SK-N-SH (cell line): Measurements from ENCODE around the gene ASB11. TPM values are rescaled to one million over a fixed set of nuclear protein-coding genes. Genes with fewer than 3 reads are reported as not detected.

Source experiments
- CTCF ChIA-PET: fragments of 300-600, 350-600 bp; formaldehyde crosslinking; extraction: SDS; loops from one replicate; lab custom pipeline; 2021; lab: Yijun Ruan, JAX
- POLR2A ChIA-PET: fragments of 350-600 bp; sonication (Branson Sonifier 250); formaldehyde crosslinking; extraction: SDS; loops from one replicate; lab custom pipeline; 2020; ENCODE audit warnings: antibody characterized with exemption, inconsistent platforms; lab: Yijun Ruan, JAX
- DNase-seq: peaks from one replicate; pipeline ENCODE4 v3.0.0; 2012
- H2AFZ ChIP-seq: fragments of 200-600 bp; sonication (generic); 2 replicates; pipeline ENCODE4 v1.8.1; 2016; ENCODE audit warnings: antibody characterized with exemption, mild to moderate bottlenecking, low read depth
- H3F3A ChIP-seq: fragments of 200-600 bp; sonication (generic); replicated peaks from 2 replicates; pipeline ENCODE3; 2016; ENCODE audit warnings: antibody characterized with exemption, mild to moderate bottlenecking; ENCODE audit not compliant: insufficient read depth
- H3K27ac ChIP-seq, 2 experiments: fragments of 200-500 bp in 1 of 2; fragments of 200-600 bp in 1 of 2; sonication (Bioruptor generic) in 1 of 2; sonication (generic), shearing (Covaris generic) in 1 of 2; 2 replicates each; pipeline versions ENCODE4 v1.5.1 to v1.6.1; 2014 to 2016; ENCODE audit warnings: low read depth in 2 of 2, inconsistent platforms in 1 of 2, low read length in 1 of 2, mild to moderate bottlenecking in 1 of 2, mixed read lengths in 1 of 2
- H3K27me3 ChIP-seq: fragments of 200-600 bp; sonication (generic), shearing (Covaris generic); 2 replicates; pipeline ENCODE4 v1.6.1; 2016; ENCODE audit warnings: mixed run types; ENCODE audit not compliant: insufficient read depth
- H3K36me3 ChIP-seq, 2 experiments: fragments of 200-500 bp in 1 of 2; fragments of 200-600 bp in 1 of 2; sonication (Bioruptor generic) in 1 of 2; sonication (generic) in 1 of 2; replicated peaks in 1 of 2; 2 replicates each; pipeline versions ENCODE3 to v1.5.1; 2014 to 2016; ENCODE audit warnings: low read length in 1 of 2, mild to moderate bottlenecking in 1 of 2; ENCODE audit not compliant: insufficient read depth in 2 of 2, control insufficient read depth in 1 of 2
- H3K4me1 ChIP-seq, 2 experiments: fragments of 200-500 bp in 1 of 2; fragments of 200-600 bp in 1 of 2; sonication (Bioruptor generic) in 1 of 2; sonication (generic), shearing (Covaris generic) in 1 of 2; 2 replicates each; pipeline versions ENCODE4 v1.5.1 to v1.6.1; 2014 to 2016; ENCODE audit warnings: low read depth in 1 of 2, low read length in 1 of 2, mixed run types in 1 of 2; ENCODE audit not compliant: insufficient read depth in 2 of 2, control insufficient read depth in 1 of 2
- H3K4me2 ChIP-seq: fragments of 200-600 bp; sonication (generic), shearing (Covaris generic); 2 replicates; pipeline ENCODE4 v1.6.1; 2017; ENCODE audit warnings: mixed run types
- H3K4me3 ChIP-seq, 2 experiments: fragments of 200-500 bp in 1 of 2; fragments of 200-600 bp in 1 of 2; sonication (Bioruptor generic) in 1 of 2; sonication (generic), shearing (Covaris generic) in 1 of 2; 2 replicates each; pipeline versions ENCODE4 v1.5.1 to v1.8.1; 2014 to 2016; ENCODE audit warnings: low read depth in 2 of 2, inconsistent platforms in 1 of 2, low read length in 1 of 2, mild to moderate bottlenecking in 1 of 2, mixed read lengths in 1 of 2, moderate library complexity in 1 of 2
- H3K79me2 ChIP-seq: fragments of 200-600 bp; sonication (generic); 2 replicates; pipeline ENCODE4 v1.8.1; 2017; ENCODE audit warnings: mild to moderate bottlenecking; ENCODE audit not compliant: insufficient read depth
- H3K9ac ChIP-seq: fragments of 200-600 bp; sonication (generic); 2 replicates; pipeline ENCODE4 v1.6.1; 2017; ENCODE audit warnings: mixed run types
- H3K9me2 ChIP-seq: fragments of 200-600 bp; sonication (generic); 2 replicates; pipeline ENCODE4 v1.6.1; 2017; ENCODE audit warnings: mixed run types
- H3K9me3 ChIP-seq: fragments of 200-600 bp; sonication (generic); 2 replicates; pipeline ENCODE4 v1.6.1; 2017; ENCODE audit warnings: mixed run types, mild to moderate bottlenecking, moderate library complexity
- H4K20me1 ChIP-seq: fragments of 200-600 bp; sonication (generic); 2 replicates; pipeline ENCODE4 v1.6.1; 2017; ENCODE audit warnings: mild to moderate bottlenecking, mixed run types; ENCODE audit not compliant: insufficient read depth
- CHD2 ChIP-seq: fragments of 150-350 bp; IDR thresholded peaks from 2 replicates; pipeline ENCODE4 v1.6.1; 2018; ENCODE audit warnings: low read length; ENCODE audit not compliant: partially characterized antibody
- ELF1 ChIP-seq: IDR thresholded peaks from 2 replicates; pipeline ENCODE4 v1.4.0; 2012
- EP300 ChIP-seq, 2 experiments: IDR thresholded peaks; 2 replicates each; pipeline versions ENCODE4 v1.4.0 to v1.6.1; 2012; ENCODE audit warnings: borderline replicate concordance in 1 of 2, low read depth in 1 of 2, low read length in 1 of 2
- EZH2phosphoT487 ChIP-seq: fragments of 200-600 bp; sonication (generic); IDR thresholded peaks from 2 replicates; pipeline ENCODE4 v1.6.1; 2017; ENCODE audit warnings: low read depth, mixed run types, mild to moderate bottlenecking, antibody characterized with exemption, moderate library complexity, borderline replicate concordance
- GABPA ChIP-seq: IDR thresholded peaks from 2 replicates; pipeline ENCODE4 v1.4.0; 2012; ENCODE audit warnings: low read depth, mild to moderate bottlenecking
- GATA2 ChIP-seq: sonication (generic); formaldehyde crosslinking; IDR thresholded peaks from 2 replicates; pipeline ENCODE4 v1.5.0; 2020; ENCODE audit warnings: mild to moderate bottlenecking, missing genetic modification reagents
- JUND ChIP-seq: IDR thresholded peaks from 2 replicates; pipeline ENCODE4 v1.4.0; 2012
- MEF2A ChIP-seq: IDR thresholded peaks from 2 replicates; pipeline ENCODE4 v1.4.0; 2012; ENCODE audit warnings: low read depth, borderline replicate concordance
- MXI1 ChIP-seq: IDR thresholded peaks from 2 replicates; pipeline ENCODE4 v1.6.1; 2012; ENCODE audit warnings: mild to moderate bottlenecking, low read depth, low read length, improper control_type of control experiment
- NFIC ChIP-seq: IDR thresholded peaks from 2 replicates; pipeline ENCODE4 v1.4.0; 2012; ENCODE audit warnings: borderline replicate concordance
- RAD21 ChIP-seq: IDR thresholded peaks from 2 replicates; pipeline ENCODE4 v1.6.1; 2012; ENCODE audit warnings: mild to moderate bottlenecking, low read length
- RCOR1 ChIP-seq: fragments of 150-350 bp; IDR thresholded peaks from 2 replicates; pipeline ENCODE4 v1.6.1; 2017; ENCODE audit warnings: antibody characterized with exemption, low read length
- RFX5 ChIP-seq: IDR thresholded peaks from 2 replicates; pipeline ENCODE4 v1.6.1; 2012; ENCODE audit warnings: mild to moderate bottlenecking, improper control_type of control experiment, low read length
- RXRA ChIP-seq: IDR thresholded peaks from 2 replicates; pipeline ENCODE4 v1.4.0; 2012; ENCODE audit warnings: low read depth, mild to moderate bottlenecking, borderline replicate concordance
- SMC3 ChIP-seq: IDR thresholded peaks from 2 replicates; pipeline ENCODE4 v1.6.1; 2012; ENCODE audit warnings: low read depth, low read length, improper control_type of control experiment
- TAF1 ChIP-seq: IDR thresholded peaks from 2 replicates; pipeline ENCODE4 v1.6.1; 2012; ENCODE audit warnings: low read depth, mild to moderate bottlenecking, low read length, moderate library complexity, borderline replicate concordance
- TEAD4 ChIP-seq: IDR thresholded peaks from 2 replicates; pipeline ENCODE4 v1.4.0; 2012; ENCODE audit warnings: mild to moderate bottlenecking, borderline replicate concordance; ENCODE audit not compliant: insufficient read depth
- WGBS: methylation state at CpG from one replicate; pipeline ENCODE4 v1.1.6; 2017; ENCODE audit warnings: low lambda C conversion rate; 5-methylcytosine and 5-hydroxymethylcytosine counted together
- polyA plus RNA-seq, 3 experiments: library from polyadenylated mRNA; depleted of rRNA; stranded (reverse); fragments of >200 nt; gene quantifications; 2 replicates each; pipeline ENCODE4 v1.2.3, GENCODE V29; 2012
- TF ChIP-seq, protein P1 (sequence below): IDR thresholded peaks from 2 replicates; pipeline ENCODE4 v1.4.0; 2012; ENCODE audit warnings: low read depth, borderline replicate concordance
- TF ChIP-seq, protein P2 (sequence below): IDR thresholded peaks from 2 replicates; pipeline ENCODE4 v1.4.0; 2012; ENCODE audit warnings: low read depth
- TF ChIP-seq, protein P3 (sequence below): fragments of 150-350 bp; IDR thresholded peaks from 2 replicates; pipeline ENCODE4 v1.6.1; 2016; ENCODE audit warnings: mild to moderate bottlenecking, low read depth, low read length

Gene ASB11
- polyA plus RNA-seq, 1 of the 3 experiments (the other 2 are of a cell fraction), result not detected

DNA sequence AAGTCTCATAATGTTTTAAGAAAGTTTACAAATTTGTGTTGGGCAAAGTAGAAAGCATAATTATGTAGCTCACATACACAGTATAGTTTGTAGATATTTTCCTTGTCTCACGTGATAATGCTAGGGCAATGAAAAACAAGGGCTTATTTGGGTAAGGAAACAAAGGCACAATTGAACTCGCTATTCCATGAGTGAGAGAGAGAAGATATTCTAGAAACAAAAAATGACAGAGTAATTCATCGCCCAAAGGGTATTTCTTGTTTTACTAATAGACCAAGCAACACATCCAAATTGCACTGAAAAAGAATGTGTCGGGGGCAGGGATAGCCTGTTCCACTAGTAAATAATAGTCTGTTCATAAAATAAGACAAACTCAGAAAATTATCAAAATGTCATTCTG is 3.6 kb upstream of the ASB11 start:
- WGBS, result 55% methylated on average over 4 of the region's 4 CpGs
- Histone ChIP-seq H3K27me3 (no peaks in the 10 kb centered on the region; the same call in 1 of the 2 replicates), H3K79me2 (no peaks in the 10 kb centered on the region), H3K9ac (no peak overlapping the region), H3K4me2 (no peak overlapping the region), H3K36me3 (peaks cover 15 to 18% of the 10 kb centered on the region in 2 experiments), H4K20me1 (no peaks in the 10 kb centered on the region), H2AFZ (no peak overlapping the region), H3F3A (no peaks in the 10 kb centered on the region), H3K27ac (no peak overlapping the region), H3K4me1 (no peaks in the 10 kb centered on the region), H3K4me3 (no peak overlapping the region), H3K9me3 (no peaks in the 10 kb centered on the region), H3K9me2 (no peaks in the 10 kb centered on the region)
- POLR2A ChIA-PET, result no interaction called here
- no peak for DNase-seq
- CTCF ChIA-PET, result interaction anchor here (0.8 kb wide), 1 partner anchor 17 kb away, joined by 3 read pairs; no protein-coding TSS in a partner anchor
- no peak for TF ChIP-seq RFX5
- TF ChIP-seq, protein P1, sequence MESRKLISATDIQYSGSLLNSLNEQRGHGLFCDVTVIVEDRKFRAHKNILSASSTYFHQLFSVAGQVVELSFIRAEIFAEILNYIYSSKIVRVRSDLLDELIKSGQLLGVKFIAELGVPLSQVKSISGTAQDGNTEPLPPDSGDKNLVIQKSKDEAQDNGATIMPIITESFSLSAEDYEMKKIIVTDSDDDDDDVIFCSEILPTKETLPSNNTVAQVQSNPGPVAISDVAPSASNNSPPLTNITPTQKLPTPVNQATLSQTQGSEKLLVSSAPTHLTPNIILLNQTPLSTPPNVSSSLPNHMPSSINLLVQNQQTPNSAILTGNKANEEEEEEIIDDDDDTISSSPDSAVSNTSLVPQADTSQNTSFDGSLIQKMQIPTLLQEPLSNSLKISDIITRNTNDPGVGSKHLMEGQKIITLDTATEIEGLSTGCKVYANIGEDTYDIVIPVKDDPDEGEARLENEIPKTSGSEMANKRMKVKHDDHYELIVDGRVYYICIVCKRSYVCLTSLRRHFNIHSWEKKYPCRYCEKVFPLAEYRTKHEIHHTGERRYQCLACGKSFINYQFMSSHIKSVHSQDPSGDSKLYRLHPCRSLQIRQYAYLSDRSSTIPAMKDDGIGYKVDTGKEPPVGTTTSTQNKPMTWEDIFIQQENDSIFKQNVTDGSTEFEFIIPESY, result no peak
- TF ChIP-seq TAF1, result no peak
- TF ChIP-seq, protein P2, sequence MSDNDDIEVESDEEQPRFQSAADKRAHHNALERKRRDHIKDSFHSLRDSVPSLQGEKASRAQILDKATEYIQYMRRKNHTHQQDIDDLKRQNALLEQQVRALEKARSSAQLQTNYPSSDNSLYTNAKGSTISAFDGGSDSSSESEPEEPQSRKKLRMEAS, result no peak
- no peak for TF ChIP-seq EZH2phosphoT487
- TF ChIP-seq RXRA, result no peak
- TF ChIP-seq ELF1, result no peak
- no peak for TF ChIP-seq RAD21
- no peak for TF ChIP-seq EP300 (IDR thresholded peaks at IDR 0.05; ENCODE audit: borderline replicate concordance in 1 of 2, low read depth in 1 of 2, low read length in 1 of 2)
- TF ChIP-seq NFIC, result no peak
- TF ChIP-seq CHD2, result no peak
- TF ChIP-seq RCOR1, result no peak
- no peak for TF ChIP-seq SMC3
- TF ChIP-seq GATA2 (CRISPR knock-in tag), result no peak
- TF ChIP-seq MEF2A, result no peak
- TF ChIP-seq, protein P3, sequence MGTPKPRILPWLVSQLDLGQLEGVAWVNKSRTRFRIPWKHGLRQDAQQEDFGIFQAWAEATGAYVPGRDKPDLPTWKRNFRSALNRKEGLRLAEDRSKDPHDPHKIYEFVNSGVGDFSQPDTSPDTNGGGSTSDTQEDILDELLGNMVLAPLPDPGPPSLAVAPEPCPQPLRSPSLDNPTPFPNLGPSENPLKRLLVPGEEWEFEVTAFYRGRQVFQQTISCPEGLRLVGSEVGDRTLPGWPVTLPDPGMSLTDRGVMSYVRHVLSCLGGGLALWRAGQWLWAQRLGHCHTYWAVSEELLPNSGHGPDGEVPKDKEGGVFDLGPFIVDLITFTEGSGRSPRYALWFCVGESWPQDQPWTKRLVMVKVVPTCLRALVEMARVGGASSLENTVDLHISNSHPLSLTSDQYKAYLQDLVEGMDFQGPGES, result no peak
- no peak for TF ChIP-seq MXI1
- no peak for TF ChIP-seq GABPA
- TF ChIP-seq JUND, result no peak
- TF ChIP-seq TEAD4, result no peak
